Fibroblast of lung (primary cell): ENCODE data around the gene PACSIN2. TPM values are rescaled to one million over a fixed set of nuclear protein-coding genes. Genes with fewer than 3 reads are reported as not detected.

ENCODE experiments used
- DNase-seq, 2 donors: peaks; one replicate each; pipeline versions ENCODE4 v3.0.0 to v3.0.0-alpha.2; 2010; ENCODE audit warnings: low read depth in 2 of 2
- H2AFZ ChIP-seq: 2 replicates; pipeline ENCODE4 v1.5.1; 2012; ENCODE audit warnings: low read length, control low read depth, inconsistent platforms
- H3K27ac ChIP-seq: 2 replicates; pipeline ENCODE4 v1.5.1; 2011; ENCODE audit warnings: low read length, control low read depth; ENCODE audit not compliant: insufficient read depth
- H3K27me3 ChIP-seq: 2 replicates; pipeline ENCODE4 v1.5.1; 2011; ENCODE audit warnings: mild to moderate bottlenecking, low read length; ENCODE audit not compliant: control insufficient read depth, insufficient read depth
- H3K36me3 ChIP-seq: 2 replicates; pipeline ENCODE4 v1.5.1; 2011; ENCODE audit warnings: low read length; ENCODE audit not compliant: control insufficient read depth, insufficient read depth
- H3K4me1 ChIP-seq: 2 replicates; pipeline ENCODE4 v1.5.1; 2011; ENCODE audit warnings: low read length; ENCODE audit not compliant: control insufficient read depth, insufficient read depth; ENCODE audit errors: extremely low read depth
- H3K4me2 ChIP-seq: 2 replicates; pipeline ENCODE4 v1.5.1; 2011; ENCODE audit warnings: low read length, control low read depth; ENCODE audit not compliant: insufficient read depth; ENCODE audit errors: extremely low read depth
- H3K4me3 ChIP-seq, 4 experiments: fragments of 200-600 bp in 1 of 4; sonication (generic) in 1 of 4; replicated peaks in 1 of 4; 2 replicates each; pipeline ENCODE4 v1.5.1; 2011 to 2016; ENCODE audit warnings: low read length in 4 of 4, low read depth in 3 of 4, mild to moderate bottlenecking in 3 of 4, control low read depth in 2 of 4, inconsistent platforms in 1 of 4, mixed read lengths in 1 of 4; ENCODE audit not compliant: insufficient read depth in 1 of 4; ENCODE audit errors: control extremely low read depth in 1 of 4
- H3K79me2 ChIP-seq: 2 replicates; pipeline ENCODE4 v1.5.1; 2012; ENCODE audit warnings: mild to moderate bottlenecking, low read length, inconsistent platforms; ENCODE audit not compliant: control insufficient read depth, insufficient read depth
- H3K9ac ChIP-seq: 2 replicates; pipeline ENCODE4 v1.5.1; 2011; ENCODE audit warnings: mild to moderate bottlenecking, low read length, control low read depth; ENCODE audit not compliant: insufficient read depth
- H3K9me3 ChIP-seq: 2 replicates; pipeline ENCODE4 v1.5.1; 2012; ENCODE audit warnings: low read depth, low read length; ENCODE audit not compliant: control insufficient read depth, insufficient read depth
- H4K20me1 ChIP-seq: 2 replicates; pipeline ENCODE4 v1.5.1; 2011; ENCODE audit warnings: low read length; ENCODE audit not compliant: control insufficient read depth, insufficient read depth; ENCODE audit errors: extremely low read depth
- EZH2 ChIP-seq: IDR thresholded peaks from 2 replicates; pipeline ENCODE4 v1.5.1; 2012; ENCODE audit warnings: low read length, control low read depth, mild to moderate bottlenecking; ENCODE audit errors: missing control alignments
- polyA plus RNA-seq, 2 donors: library from polyadenylated mRNA; depleted of rRNA in 1 of 2; stranded (reverse) in 1 of 2; unstranded in 1 of 2; fragments of >200 nt; gene quantifications; 2 replicates each; pipeline ENCODE4 v1.2.1, GENCODE V29; 2011 to 2012; ENCODE audit warnings: missing spikeins in 1 of 2
- total RNA-seq: library from RNA; depleted of rRNA; stranded (reverse); fragments of >200 nt; gene quantifications from 2 replicates; pipeline ENCODE4 v1.2.1, GENCODE V29; 2014
- TF ChIP-seq, protein P1 (sequence below), 2 donors: IDR thresholded peaks in 1 of 2; conservative IDR thresholded peaks in 1 of 2; 1 replicate in 1 of 2; 2 replicates in 1 of 2; pipeline ENCODE4 v1.5.1; 2011 to 2012; ENCODE audit warnings: low read length in 2 of 2, control low read depth in 1 of 2, inconsistent platforms in 1 of 2, low read depth in 1 of 2, mild to moderate bottlenecking in 1 of 2

Gene PACSIN2
- total and polyA plus RNA-seq, 2 donors (not counting 1 experiment from before 2014, with no cell fraction given) = 30.1 to 41.4 TPM

DNA sequence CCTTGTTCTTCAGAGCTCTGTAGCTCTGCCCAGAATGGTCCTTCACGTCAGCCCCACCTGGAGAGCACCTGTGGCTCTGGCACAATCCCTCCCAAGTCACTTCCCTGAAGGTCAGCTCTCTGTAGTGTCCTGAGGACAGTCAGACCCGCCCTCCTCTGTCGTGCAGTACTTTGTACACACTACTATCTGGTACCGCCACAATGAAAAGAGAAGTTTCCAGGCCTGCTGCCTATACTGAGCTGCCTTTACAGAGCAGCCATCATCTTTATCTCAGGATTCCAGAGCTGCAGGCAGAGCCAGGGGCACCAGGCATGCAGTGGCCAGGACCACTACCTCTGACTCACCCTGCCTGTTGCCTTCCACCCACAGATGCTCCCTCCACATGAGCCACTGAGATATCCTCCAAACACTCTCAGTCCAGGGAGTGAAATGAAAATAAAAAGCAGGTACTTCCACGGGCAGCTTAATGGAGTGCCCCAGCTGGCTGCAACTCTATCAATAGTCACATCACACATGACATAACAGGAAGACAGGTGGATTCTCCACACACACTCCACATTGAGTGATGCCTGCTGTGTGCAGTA, 7.3 kb downstream of the PACSIN2 start:
- DNase-seq = peak in 1 of 2 donors; percentile 86
- H4K20me1 ChIP-seq = no peaks in the 10 kb centered on the region
- TF ChIP-seq, protein P1, sequence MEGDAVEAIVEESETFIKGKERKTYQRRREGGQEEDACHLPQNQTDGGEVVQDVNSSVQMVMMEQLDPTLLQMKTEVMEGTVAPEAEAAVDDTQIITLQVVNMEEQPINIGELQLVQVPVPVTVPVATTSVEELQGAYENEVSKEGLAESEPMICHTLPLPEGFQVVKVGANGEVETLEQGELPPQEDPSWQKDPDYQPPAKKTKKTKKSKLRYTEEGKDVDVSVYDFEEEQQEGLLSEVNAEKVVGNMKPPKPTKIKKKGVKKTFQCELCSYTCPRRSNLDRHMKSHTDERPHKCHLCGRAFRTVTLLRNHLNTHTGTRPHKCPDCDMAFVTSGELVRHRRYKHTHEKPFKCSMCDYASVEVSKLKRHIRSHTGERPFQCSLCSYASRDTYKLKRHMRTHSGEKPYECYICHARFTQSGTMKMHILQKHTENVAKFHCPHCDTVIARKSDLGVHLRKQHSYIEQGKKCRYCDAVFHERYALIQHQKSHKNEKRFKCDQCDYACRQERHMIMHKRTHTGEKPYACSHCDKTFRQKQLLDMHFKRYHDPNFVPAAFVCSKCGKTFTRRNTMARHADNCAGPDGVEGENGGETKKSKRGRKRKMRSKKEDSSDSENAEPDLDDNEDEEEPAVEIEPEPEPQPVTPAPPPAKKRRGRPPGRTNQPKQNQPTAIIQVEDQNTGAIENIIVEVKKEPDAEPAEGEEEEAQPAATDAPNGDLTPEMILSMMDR (conservative IDR thresholded peaks at IDR 0.05 in 1 of 2, IDR thresholded peaks at IDR 0.05 in 1 of 2; ENCODE audit: low read depth in 1 of 2, low read length in 2 of 2) = no peak
- TF ChIP-seq EZH2 = no peak
- no peak overlapping the region for H3K9ac ChIP-seq
- H2AFZ ChIP-seq = no peak overlapping the region
- peaks cover 12% of the 10 kb centered on the region for H3K4me1 ChIP-seq
- H3K4me2 ChIP-seq = no peak overlapping the region
- no peak overlapping the region for H3K4me3 ChIP-seq
- H3K9me3 ChIP-seq = no peaks in the 10 kb centered on the region
- H3K79me2 ChIP-seq = peaks cover 85% of the 10 kb centered on the region
- no peak overlapping the region for H3K27ac ChIP-seq
- H3K36me3 ChIP-seq = no peaks in the 10 kb centered on the region
- no peaks in the 10 kb centered on the region for H3K27me3 ChIP-seq

DNA sequence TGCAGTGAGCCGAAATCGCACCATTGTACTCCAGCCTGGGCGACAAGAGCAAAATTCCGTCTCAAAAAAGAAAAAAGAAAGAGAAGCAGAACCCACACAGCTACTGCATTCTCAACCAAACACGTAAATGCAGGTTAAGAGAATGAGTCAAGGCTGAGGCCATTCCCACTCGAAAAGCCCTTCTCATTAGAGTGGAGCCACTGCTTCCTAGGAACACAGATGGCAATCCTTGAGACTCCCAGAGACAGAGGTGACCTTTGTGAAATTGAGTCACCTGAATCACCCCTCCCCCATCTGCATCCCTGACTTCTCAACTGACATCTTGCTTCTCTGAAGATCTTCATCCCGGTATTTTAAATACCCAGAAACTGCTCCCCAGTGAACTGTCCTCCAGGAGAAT, 8.2 kb downstream of the PACSIN2 start:
- peak in 1 of 2 donors; percentile 79 for DNase-seq
- H2AFZ ChIP-seq = no peak overlapping the region
- H3K27ac ChIP-seq = no peak overlapping the region
- H3K36me3 ChIP-seq = no peaks in the 10 kb centered on the region
- H3K4me1 ChIP-seq = peaks cover 19% of the 10 kb centered on the region
- TF ChIP-seq EZH2 = no peak
- H3K27me3 ChIP-seq = no peaks in the 10 kb centered on the region
- no peak overlapping the region for H3K4me2 ChIP-seq
- no peak overlapping the region for H3K9ac ChIP-seq
- H3K4me3 ChIP-seq = no peak overlapping the region
- H3K79me2 ChIP-seq = peaks cover 80% of the 10 kb centered on the region
- no peaks in the 10 kb centered on the region for H3K9me3 ChIP-seq
- H4K20me1 ChIP-seq = no peaks in the 10 kb centered on the region

DNA sequence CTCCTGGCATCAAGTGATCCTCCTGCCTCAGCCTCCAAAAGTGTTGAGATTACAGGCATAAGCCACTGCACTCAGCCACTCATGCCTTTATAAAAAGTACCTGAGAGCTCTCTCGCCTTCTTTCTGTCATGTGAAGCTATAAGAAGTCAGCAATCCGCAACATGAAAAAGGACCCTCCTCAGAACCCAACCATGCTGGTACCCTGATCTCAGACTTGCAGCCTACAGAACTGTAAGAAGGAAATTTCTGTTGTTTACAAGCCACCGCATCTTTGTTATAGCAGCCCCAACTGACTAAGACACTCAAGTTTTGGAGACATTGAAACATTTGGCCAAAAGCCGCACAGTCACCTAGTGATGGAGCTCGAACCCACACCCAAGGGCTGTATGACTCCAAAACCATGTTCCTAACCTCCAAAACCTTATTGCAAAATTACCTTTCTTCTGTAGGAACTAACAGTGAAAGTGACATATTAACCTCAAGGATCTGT, 8.9 kb downstream of the PACSIN2 start:
- no peak for DNase-seq
- H3K27me3 ChIP-seq = no peaks in the 10 kb centered on the region
- no peak overlapping the region for H3K9ac ChIP-seq
- no peak overlapping the region for H3K4me2 ChIP-seq
- no peak for TF ChIP-seq EZH2
- TF ChIP-seq, protein P1 (conservative IDR thresholded peaks at IDR 0.05 in 1 of 2, IDR thresholded peaks at IDR 0.05 in 1 of 2; ENCODE audit: low read depth in 1 of 2, low read length in 2 of 2) = no peak
- no peak overlapping the region for H2AFZ ChIP-seq
- H3K36me3 ChIP-seq = no peaks in the 10 kb centered on the region
- no peak overlapping the region for H3K4me3 ChIP-seq
- no peaks in the 10 kb centered on the region for H4K20me1 ChIP-seq
- H3K79me2 ChIP-seq = peaks cover 80% of the 10 kb centered on the region
- H3K4me1 ChIP-seq = peaks cover 26% of the 10 kb centered on the region
- H3K27ac ChIP-seq = no peak overlapping the region
- H3K9me3 ChIP-seq = no peaks in the 10 kb centered on the region
